ENCODE measurements around the gene C11orf16.

DNA sequence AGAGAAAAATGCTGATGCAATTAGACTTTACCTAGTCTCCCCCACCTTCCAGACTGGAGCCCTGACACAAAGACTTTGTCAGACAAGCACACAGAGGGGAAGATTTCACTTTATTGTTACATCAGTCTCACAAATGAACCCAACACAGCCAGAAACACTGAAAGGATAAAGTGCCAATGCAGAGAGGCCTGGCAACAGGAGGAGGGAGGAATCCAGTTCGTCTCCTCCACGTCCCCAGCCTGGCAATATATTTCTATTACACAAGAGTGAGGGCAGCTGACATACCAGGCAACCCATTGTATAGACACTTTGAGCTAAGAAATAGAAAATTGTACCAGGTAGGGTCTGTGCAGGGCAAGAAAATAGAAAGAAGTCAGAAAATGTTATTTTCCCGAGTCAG lies 47.7 kb upstream of the C11orf16 start:
- TF ChIP-seq POLR2A (IDR thresholded peaks at IDR 0.05; ENCODE audit: low read depth, low read length), result no peak
- TF ChIP-seq, protein P1, sequence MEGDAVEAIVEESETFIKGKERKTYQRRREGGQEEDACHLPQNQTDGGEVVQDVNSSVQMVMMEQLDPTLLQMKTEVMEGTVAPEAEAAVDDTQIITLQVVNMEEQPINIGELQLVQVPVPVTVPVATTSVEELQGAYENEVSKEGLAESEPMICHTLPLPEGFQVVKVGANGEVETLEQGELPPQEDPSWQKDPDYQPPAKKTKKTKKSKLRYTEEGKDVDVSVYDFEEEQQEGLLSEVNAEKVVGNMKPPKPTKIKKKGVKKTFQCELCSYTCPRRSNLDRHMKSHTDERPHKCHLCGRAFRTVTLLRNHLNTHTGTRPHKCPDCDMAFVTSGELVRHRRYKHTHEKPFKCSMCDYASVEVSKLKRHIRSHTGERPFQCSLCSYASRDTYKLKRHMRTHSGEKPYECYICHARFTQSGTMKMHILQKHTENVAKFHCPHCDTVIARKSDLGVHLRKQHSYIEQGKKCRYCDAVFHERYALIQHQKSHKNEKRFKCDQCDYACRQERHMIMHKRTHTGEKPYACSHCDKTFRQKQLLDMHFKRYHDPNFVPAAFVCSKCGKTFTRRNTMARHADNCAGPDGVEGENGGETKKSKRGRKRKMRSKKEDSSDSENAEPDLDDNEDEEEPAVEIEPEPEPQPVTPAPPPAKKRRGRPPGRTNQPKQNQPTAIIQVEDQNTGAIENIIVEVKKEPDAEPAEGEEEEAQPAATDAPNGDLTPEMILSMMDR (conservative IDR thresholded peaks at IDR 0.05; ENCODE audit: low read depth, low read length), result no peak
- TF ChIP-seq MXI1 (IDR thresholded peaks at IDR 0.05; ENCODE audit: borderline replicate concordance, low read depth, low read length), result no peak
- no peak for TF ChIP-seq CEBPB (IDR thresholded peaks at IDR 0.05; ENCODE audit: low read depth, low read length)
- TF ChIP-seq RAD21 (IDR thresholded peaks at IDR 0.05; ENCODE audit: low read length), result no peak
- TF ChIP-seq MAFK (IDR thresholded peaks at IDR 0.05; ENCODE audit: low read depth, low read length), result no peak
- TF ChIP-seq RCOR1 (IDR thresholded peaks at IDR 0.05; ENCODE audit: insufficient replicate concordance, low read length), result no peak
- no peak for TF ChIP-seq CHD1 (IDR thresholded peaks at IDR 0.05; ENCODE audit: low read depth, low read length)
- no peak for TF ChIP-seq MAZ (IDR thresholded peaks at IDR 0.05; ENCODE audit: borderline replicate concordance, low read depth, low read length)
- no peak for TF ChIP-seq BHLHE40 (IDR thresholded peaks at IDR 0.05; ENCODE audit: low read depth, low read length)
- no peak for TF ChIP-seq SMC3 (IDR thresholded peaks at IDR 0.05; ENCODE audit: low read depth, low read length)
- TF ChIP-seq ELK1 (IDR thresholded peaks at IDR 0.05; ENCODE audit: borderline replicate concordance, low read depth, low read length), result no peak
- TF ChIP-seq, protein P2, sequence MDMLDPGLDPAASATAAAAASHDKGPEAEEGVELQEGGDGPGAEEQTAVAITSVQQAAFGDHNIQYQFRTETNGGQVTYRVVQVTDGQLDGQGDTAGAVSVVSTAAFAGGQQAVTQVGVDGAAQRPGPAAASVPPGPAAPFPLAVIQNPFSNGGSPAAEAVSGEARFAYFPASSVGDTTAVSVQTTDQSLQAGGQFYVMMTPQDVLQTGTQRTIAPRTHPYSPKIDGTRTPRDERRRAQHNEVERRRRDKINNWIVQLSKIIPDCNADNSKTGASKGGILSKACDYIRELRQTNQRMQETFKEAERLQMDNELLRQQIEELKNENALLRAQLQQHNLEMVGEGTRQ (IDR thresholded peaks at IDR 0.05; ENCODE audit: low read depth, low read length), result no peak
- no peak for TF ChIP-seq RFX5 (IDR thresholded peaks at IDR 0.05; ENCODE audit: low read depth, low read length)

Measured in IMR-90 (cell line).